H1 (cell line): ENCODE measurements around the gene PHACTR1. TPM values are rescaled to one million over a fixed set of nuclear protein-coding genes. Genes with fewer than 3 reads are reported as not detected.

Experiments
- BACH1 ChIP-seq: IDR thresholded peaks from 2 replicates; pipeline ENCODE4 v1.6.1; 2012; ENCODE audit warnings: low read length, improper control_type of control experiment
- CBX8 ChIP-seq: fragments of 300-800, 300-1000 bp; sonication (generic); IDR thresholded peaks from 2 replicates; pipeline ENCODE4 v1.7.1; 2016; ENCODE audit warnings: low read depth, low read length, borderline replicate concordance
- CHD7 ChIP-seq: fragments of 300-600 bp; sonication (generic); IDR thresholded peaks from 2 replicates; pipeline ENCODE4 v1.7.1; 2012; ENCODE audit warnings: low read length, moderate library complexity, mild to moderate bottlenecking, inconsistent platforms; ENCODE audit not compliant: insufficient replicate concordance
- HDAC6 ChIP-seq: IDR thresholded peaks from one replicate; pipeline ENCODE4 v1.7.1; 2012; ENCODE audit warnings: low read depth, mild to moderate bottlenecking, inconsistent platforms, low read length, moderate library complexity
- MAFK ChIP-seq: IDR thresholded peaks from 2 replicates; pipeline ENCODE4 v1.6.1; 2012; ENCODE audit warnings: low read depth, mild to moderate bottlenecking, improper control_type of control experiment, low read length
- SIX5 ChIP-seq: IDR thresholded peaks from 2 replicates; pipeline ENCODE4 v1.6.1; 2011; ENCODE audit warnings: mild to moderate bottlenecking, low read depth, low read length
- polyA plus RNA-seq, 7 experiments: library from polyadenylated mRNA; depleted of rRNA in 3 of 7; stranded (reverse) in 5 of 7; unstranded in 2 of 7; fragments of >200 nt in 5 of 7; fragments of 200-250 nt in 2 of 7; gene quantifications; 1 replicate in 5 of 7; 2 replicates in 1 of 7; 4 replicates in 1 of 7; pipeline versions ENCODE4 v1.2.1 to v1.2.3, GENCODE V29; 2011 to 2013; ENCODE audit warnings: missing spikeins in 2 of 7, mixed read lengths in 2 of 7
- total RNA-seq: library from RNA; stranded (reverse); fragmentation: NEBNext Ultra II Directional; extraction: Animal tissue kit (Norgen Biotek cat#: 25700); gene quantifications from 2 replicates; pipeline ENCODE4 v1.2.1, GENCODE V29; 2021

Gene PHACTR1
- total and polyA plus RNA-seq, 2 of the 8 experiments (the other 6 are each of a cell fraction or from before 2014, with no cell fraction given) = 3.9 to 17.1 TPM

DNA sequence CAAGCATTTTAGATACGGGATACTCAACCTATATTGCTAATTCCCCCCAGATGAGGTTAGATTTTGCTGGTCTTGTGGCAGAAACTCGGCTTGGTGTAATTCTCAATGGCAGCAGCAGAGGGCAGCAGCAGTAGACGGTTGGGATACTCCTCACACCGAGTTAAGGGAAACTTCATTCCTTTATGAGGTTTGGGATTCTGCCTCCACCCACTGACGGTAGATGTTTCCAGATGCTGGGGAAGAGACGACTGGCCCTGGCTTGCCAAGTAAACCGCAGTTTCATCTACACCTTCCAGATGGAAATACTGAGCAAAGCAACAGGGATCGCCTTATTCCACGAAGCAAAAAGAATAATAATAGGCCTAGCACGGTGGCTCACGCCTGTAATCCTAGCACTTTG, 620.0 kb downstream of the PHACTR1 start (continued):
- TF ChIP-seq CHD7 = no peak
- TF ChIP-seq BACH1 = 0 out of 2 replicates have a peak, but pooled peaks have one; percentile 15
- TF ChIP-seq HDAC6 = no peak
- TF ChIP-seq MAFK = no peak
- TF ChIP-seq SIX5 = no peak
- TF ChIP-seq CBX8 = no peak
